Panc1 (cell line): ENCODE data around the gene PIGU.

Source experiments
- POLR2AphosphoS5 ChIP-seq: IDR thresholded peaks from 2 replicates; pipeline ENCODE4 v1.6.1; 2012; ENCODE audit warnings: mild to moderate bottlenecking, low read depth, low read length, moderate library complexity
- SIN3A ChIP-seq: IDR thresholded peaks from 2 replicates; pipeline ENCODE4 v1.6.1; 2012; ENCODE audit warnings: low read depth, mild to moderate bottlenecking, low read length, moderate library complexity, borderline replicate concordance; ENCODE audit not compliant: insufficient read depth
- TCF7L2 ChIP-seq: IDR thresholded peaks from 2 replicates; pipeline ENCODE4 v1.6.1; 2011; ENCODE audit warnings: mild to moderate bottlenecking, low read depth, low read length, inconsistent platforms
- TF ChIP-seq, protein P1 (sequence below): fragments of 450-650 bp; IDR thresholded peaks from 2 replicates; pipeline ENCODE4 v1.5.1; 2017; ENCODE audit warnings: mild to moderate bottlenecking
- TF ChIP-seq, protein P2 (sequence below), 2 experiments: IDR thresholded peaks; 2 replicates each; pipeline ENCODE4 v1.6.1; 2011 to 2012; ENCODE audit warnings: low read depth in 2 of 2, control low read depth in 1 of 2, low read length in 1 of 2, mild to moderate bottlenecking in 1 of 2, moderate library complexity in 1 of 2; ENCODE audit not compliant: insufficient read depth in 1 of 2

DNA sequence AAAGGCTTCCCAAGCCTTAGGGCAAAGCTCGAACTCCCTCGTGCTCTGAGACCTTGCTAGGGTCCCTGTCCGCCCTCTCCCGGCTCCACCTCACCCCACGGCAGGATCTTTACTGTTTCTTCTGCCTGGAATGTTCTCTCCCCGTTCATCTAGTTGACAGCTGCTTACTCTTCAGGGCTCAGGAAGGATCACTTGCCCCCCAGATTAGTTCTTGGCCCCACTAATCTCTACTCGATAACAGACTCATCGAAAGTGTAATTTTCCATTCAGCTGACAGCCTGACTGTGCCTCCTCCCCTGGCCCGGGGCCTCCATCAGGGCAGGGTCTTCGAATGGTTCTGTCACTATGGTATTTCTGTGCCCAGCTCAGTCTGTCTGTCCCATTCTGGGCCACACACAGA is 115.2 kb downstream of the PIGU start:
- TF ChIP-seq, protein P1, sequence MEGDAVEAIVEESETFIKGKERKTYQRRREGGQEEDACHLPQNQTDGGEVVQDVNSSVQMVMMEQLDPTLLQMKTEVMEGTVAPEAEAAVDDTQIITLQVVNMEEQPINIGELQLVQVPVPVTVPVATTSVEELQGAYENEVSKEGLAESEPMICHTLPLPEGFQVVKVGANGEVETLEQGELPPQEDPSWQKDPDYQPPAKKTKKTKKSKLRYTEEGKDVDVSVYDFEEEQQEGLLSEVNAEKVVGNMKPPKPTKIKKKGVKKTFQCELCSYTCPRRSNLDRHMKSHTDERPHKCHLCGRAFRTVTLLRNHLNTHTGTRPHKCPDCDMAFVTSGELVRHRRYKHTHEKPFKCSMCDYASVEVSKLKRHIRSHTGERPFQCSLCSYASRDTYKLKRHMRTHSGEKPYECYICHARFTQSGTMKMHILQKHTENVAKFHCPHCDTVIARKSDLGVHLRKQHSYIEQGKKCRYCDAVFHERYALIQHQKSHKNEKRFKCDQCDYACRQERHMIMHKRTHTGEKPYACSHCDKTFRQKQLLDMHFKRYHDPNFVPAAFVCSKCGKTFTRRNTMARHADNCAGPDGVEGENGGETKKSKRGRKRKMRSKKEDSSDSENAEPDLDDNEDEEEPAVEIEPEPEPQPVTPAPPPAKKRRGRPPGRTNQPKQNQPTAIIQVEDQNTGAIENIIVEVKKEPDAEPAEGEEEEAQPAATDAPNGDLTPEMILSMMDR, result no peak
- no peak for TF ChIP-seq TCF7L2
- TF ChIP-seq POLR2AphosphoS5, result no peak
- TF ChIP-seq, protein P2, sequence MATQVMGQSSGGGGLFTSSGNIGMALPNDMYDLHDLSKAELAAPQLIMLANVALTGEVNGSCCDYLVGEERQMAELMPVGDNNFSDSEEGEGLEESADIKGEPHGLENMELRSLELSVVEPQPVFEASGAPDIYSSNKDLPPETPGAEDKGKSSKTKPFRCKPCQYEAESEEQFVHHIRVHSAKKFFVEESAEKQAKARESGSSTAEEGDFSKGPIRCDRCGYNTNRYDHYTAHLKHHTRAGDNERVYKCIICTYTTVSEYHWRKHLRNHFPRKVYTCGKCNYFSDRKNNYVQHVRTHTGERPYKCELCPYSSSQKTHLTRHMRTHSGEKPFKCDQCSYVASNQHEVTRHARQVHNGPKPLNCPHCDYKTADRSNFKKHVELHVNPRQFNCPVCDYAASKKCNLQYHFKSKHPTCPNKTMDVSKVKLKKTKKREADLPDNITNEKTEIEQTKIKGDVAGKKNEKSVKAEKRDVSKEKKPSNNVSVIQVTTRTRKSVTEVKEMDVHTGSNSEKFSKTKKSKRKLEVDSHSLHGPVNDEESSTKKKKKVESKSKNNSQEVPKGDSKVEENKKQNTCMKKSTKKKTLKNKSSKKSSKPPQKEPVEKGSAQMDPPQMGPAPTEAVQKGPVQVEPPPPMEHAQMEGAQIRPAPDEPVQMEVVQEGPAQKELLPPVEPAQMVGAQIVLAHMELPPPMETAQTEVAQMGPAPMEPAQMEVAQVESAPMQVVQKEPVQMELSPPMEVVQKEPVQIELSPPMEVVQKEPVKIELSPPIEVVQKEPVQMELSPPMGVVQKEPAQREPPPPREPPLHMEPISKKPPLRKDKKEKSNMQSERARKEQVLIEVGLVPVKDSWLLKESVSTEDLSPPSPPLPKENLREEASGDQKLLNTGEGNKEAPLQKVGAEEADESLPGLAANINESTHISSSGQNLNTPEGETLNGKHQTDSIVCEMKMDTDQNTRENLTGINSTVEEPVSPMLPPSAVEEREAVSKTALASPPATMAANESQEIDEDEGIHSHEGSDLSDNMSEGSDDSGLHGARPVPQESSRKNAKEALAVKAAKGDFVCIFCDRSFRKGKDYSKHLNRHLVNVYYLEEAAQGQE (IDR thresholded peaks at IDR 0.05; ENCODE audit: insufficient read depth in 1 of 2, low read depth in 2 of 2, low read length in 1 of 2), result no peak
- no peak for TF ChIP-seq SIN3A
